ENCODE results near the gene ANKLE1. TPM values are rescaled to one million over a fixed set of nuclear protein-coding genes. Genes with fewer than 3 reads are reported as not detected.
A peak's percentile ranks its signal among the peaks of the same experiment; 100 is the strongest.

Gene ANKLE1
- total RNA-seq, 2 donors from 2014 or later: 5.8 to 8.9 TPM

DNA sequence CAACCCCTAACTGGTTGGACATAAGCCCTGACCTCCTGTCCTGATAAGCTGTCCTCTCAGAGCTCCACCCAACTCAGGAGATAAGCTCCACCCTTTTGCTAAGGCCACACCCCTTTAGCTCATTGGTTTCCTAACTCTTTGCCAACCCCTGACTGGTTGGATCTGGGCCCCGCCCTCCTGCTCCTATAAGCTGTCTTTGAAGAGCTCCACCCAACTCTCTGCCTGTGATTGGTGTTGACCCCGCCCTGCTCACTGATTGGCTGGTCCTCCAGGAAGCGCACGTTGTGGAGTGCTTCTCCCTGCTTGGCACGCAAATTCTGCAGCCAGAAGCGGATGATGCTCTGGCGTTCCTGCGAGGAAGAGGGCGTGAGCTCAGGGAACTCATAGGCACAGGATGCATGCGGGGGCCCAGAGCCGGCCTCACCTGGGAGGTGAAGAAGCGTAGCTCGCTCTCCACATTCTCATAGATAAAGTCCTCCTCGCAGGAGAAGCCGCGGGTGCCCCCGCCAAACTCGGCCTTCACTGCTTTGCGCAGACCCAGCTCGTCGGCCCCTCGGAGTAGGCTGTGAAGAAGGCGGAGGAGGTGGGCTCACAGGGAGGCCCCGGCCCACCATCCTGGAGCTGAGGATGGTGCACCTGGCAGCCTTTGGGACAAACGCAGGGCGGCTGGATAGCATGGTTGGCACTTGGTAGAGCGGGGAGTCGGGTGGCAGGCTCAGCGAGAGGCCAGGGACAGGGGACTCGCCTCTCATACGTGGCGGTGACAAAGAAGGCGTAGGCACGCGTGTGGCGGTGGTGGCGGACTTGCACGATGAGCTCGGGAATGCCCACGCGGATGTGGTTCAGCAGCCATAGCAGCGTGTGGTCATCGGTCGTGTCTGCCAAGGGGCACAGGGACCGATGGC, 51.2 kb downstream of the ANKLE1 start:
- H3K9me3 Mint-ChIP-seq: peaks cover 0 to 2% of the 10 kb centered on the region in 2 donors
- peaks cover 34% of the 10 kb centered on the region for H3K4me1 Mint-ChIP-seq (ENCODE audit: low read depth)
- DNase-seq (peak; percentile 61 to 67), ATAC-seq (replicated peaks in 1 of 2) (peak in 1 of 2 donors; percentile 1)
- H3K36me3 Mint-ChIP-seq (ENCODE audit: insufficient read depth in 2 of 2): peaks cover 0 to 5% of the 10 kb centered on the region in 2 donors
- H3K27me3 Mint-ChIP-seq (ENCODE audit: low read depth): peaks cover 13% of the 10 kb centered on the region
- H3K27ac Mint-ChIP-seq: no peak overlapping the region
- peak overlapping the region; percentile 45 to 57 for H3K4me3 Mint-ChIP-seq

DNA sequence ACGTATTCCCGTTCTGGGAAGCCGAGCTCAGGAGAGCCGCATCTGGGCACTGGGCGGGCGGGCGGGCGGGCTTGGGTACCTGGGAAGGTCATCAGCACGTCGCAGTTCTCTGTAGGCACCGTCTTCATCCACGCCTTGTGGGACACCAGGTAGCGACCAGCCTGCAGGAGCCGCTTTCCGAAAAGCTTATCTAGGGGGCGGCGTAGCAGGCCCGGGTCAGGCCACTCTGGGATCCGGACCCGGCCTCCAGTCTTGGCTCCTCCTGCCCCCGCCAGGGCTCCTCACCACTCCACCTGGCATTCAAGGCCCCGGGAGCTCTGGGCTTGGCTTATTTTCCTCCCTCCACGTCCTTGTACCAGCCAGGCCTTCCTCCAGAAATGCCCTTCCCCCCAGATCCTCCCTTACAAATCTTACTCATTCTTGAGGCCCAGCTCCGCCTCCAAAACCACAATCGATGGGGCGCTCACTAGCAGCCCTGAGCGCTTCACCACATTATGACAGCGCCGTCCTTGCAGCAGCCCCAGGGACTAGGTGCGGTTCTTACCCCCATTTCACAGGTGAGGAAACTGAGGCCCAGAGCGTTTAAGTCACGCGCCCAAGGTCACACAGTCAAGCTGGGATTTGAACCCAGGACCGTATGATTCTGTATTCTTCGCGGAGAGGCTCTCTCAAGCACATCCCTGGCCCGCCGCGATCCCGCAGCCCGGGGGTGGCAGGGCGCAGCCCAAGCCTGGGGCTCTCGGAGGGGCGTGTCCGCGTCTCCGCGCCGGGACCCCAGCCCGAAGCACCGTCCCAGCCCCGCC, 52.1 kb downstream of the ANKLE1 start:
- H3K36me3 Mint-ChIP-seq (ENCODE audit: insufficient read depth in 2 of 2): peaks cover 0 to 5% of the 10 kb centered on the region in 2 donors
- peaks cover 13% of the 10 kb centered on the region for H3K27me3 Mint-ChIP-seq (ENCODE audit: low read depth)
- H3K9me3 Mint-ChIP-seq: peaks cover 0 to 2% of the 10 kb centered on the region in 2 donors
- DNase-seq: peak; percentile 81 to 86
- peak overlapping the region; percentile 63 to 100 for H3K4me3 Mint-ChIP-seq
- peak; percentile 38 to 50 for ATAC-seq (replicated peaks in 1 of 2)
- H3K27ac Mint-ChIP-seq: no peak overlapping the region
- peaks cover 39% of the 10 kb centered on the region for H3K4me1 Mint-ChIP-seq (ENCODE audit: low read depth)

DNA sequence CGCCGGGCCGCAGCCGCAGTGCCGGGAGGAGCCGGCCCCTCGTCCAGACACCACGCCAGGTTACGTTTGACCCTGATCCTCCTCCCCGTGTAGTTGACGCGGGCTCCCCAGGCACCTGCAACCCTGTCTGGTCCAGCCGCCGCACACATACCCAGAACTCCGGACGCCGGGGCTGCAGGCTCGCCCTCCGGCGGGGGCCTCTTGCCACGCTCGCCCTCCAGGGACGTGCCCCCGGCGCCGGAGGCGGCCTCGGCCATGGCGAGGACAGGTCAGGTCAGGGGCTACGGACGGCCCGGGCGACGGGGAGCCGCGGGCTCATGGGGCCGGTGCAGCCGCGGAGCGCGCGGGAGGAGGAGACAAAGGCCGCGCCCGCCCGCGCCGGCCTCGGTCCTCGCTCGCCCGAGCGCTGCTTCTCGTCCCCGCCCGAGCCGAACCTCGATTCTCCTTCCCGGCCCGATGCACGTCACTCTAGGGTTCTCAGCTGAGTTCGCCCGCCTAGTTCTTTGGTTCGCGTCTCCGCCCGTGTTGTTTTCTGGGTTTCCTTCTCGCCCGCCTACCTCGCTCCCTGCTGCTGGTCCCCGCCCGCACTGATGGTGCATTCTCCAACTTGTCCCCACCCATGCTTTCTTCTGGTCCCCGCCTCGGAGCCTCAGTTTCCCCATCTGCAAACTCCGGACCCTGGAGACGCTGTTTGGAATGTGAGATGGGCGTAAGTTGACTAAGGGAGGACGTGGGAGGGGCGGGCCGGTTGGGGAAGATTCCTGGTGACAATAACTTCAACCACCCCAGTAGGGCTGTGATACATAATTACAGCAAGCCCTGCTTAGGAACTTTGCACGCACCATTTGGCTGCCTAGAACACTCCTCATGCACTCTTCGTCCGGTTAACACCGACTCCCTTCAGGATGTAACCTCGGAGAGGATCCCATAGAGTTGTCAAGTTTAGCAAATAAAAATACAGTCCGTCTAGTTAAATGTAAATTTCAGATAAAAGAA, 53.0 kb downstream of the ANKLE1 start, which contains the start of gene ANO8:
ANO8 (minus strand) TSS at position 442 of the 996 bp plus-strand sequence; CDS start at position 257, 185 bp downstream.
- Mint-ChIP-seq H3K9me3 (peaks cover 0 to 2% of the 10 kb centered on the region in 2 donors), H3K36me3 (ENCODE audit: insufficient read depth in 2 of 2) (peaks cover 0 to 5% of the 10 kb centered on the region in 2 donors), H3K4me1 (ENCODE audit: low read depth) (peaks cover 34% of the 10 kb centered on the region), H3K27ac (peak within 1 kb of the TSS; percentile 0), H3K4me3 (peak within 1 kb of the TSS; percentile 84 to 100), H3K27me3 (ENCODE audit: low read depth) (peaks cover 13% of the 10 kb centered on the region)
- DNase-seq: peak; percentile 95 to 98
- peak; percentile 63 for ATAC-seq (replicated peaks in 1 of 2)

DNA sequence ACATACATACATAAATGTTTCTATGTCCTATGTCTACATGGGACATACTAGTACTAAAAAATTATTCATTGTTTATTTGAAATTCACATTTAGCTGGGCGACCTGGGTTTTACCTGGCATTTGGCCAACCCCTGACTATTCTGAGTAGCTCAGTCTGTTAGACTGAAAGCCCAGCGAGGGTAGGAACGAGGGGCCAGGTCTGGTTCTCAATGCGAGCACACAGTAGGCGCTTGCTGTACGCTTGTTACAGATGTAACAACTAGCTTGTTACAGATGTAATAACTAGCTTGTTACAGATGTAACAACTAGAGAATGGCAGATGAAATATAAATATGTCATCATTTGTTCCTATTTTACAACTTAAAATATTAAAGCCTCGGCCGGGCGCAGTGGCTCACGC, 53.9 kb downstream of the ANKLE1 start:
- Mint-ChIP-seq H3K9me3 (peaks cover 0 to 2% of the 10 kb centered on the region in 2 donors), H3K36me3 (ENCODE audit: insufficient read depth in 2 of 2) (peaks cover 0 to 5% of the 10 kb centered on the region in 2 donors), H3K27ac (no peak overlapping the region), H3K27me3 (ENCODE audit: low read depth) (peaks cover 4% of the 10 kb centered on the region), H3K4me3 (peak overlapping the region; percentile 90 to 100), H3K4me1 (ENCODE audit: low read depth) (peaks cover 34% of the 10 kb centered on the region)
- no peak for DNase-seq
- ATAC-seq (replicated peaks in 1 of 2): no peak

Other genes starting within 250 kb of the ANKLE1 start
- 10 to 100 TPM; 37.3 to 45.6 TPM for gene HAUS8, start 206.4 kb upstream of the ANKLE1 start, total RNA-seq
- 100 to 1,000 TPM; 106 to 135 TPM for gene MYO9B, start 206.1 kb upstream of the ANKLE1 start, total RNA-seq
- 10 to 100 TPM; 27.2 to 32.8 TPM for gene USE1, start 66.5 kb upstream of the ANKLE1 start, total RNA-seq
- gene OCEL1, start 55.7 kb upstream of the ANKLE1 start, total RNA-seq: 10 to 100 TPM; 19.3 to 19.4 TPM
- gene NR2F6, start 36.0 kb upstream of the ANKLE1 start, total RNA-seq: 1 to 10 TPM; 4.7 to 6.4 TPM
- gene USHBP1, start 17.2 kb upstream of the ANKLE1 start, total RNA-seq: under 1 TPM; 0.19 to 0.46 TPM
- 10 to 100 TPM; 86.6 to 96.1 TPM for gene BABAM1, start 14.5 kb upstream of the ANKLE1 start, total RNA-seq
- gene ABHD8, start 21.5 kb downstream of the ANKLE1 start, total RNA-seq: 10 to 100 TPM; 16.1 to 16.6 TPM
- 10 to 100 TPM; 75.0 to 75.8 TPM for gene MRPL34, start 24.0 kb downstream of the ANKLE1 start, total RNA-seq
- gene DDA1, start 27.7 kb downstream of the ANKLE1 start, total RNA-seq: 10 to 100 TPM; 29.6 to 40.2 TPM
- gene ANO8, start 53.0 kb downstream of the ANKLE1 start, total RNA-seq: 10 to 100 TPM; 11.1 to 13.7 TPM
- gene GTPBP3, start 55.7 kb downstream of the ANKLE1 start, total RNA-seq: 10 to 100 TPM; 26.0 to 39.1 TPM
- gene PLVAP, start 95.4 kb downstream of the ANKLE1 start, total RNA-seq: not detected
- gene CCDC194, start 112.3 kb downstream of the ANKLE1 start, total RNA-seq: 1 to 10 TPM; 2.2 to 2.8 TPM
- gene BST2, start 123.7 kb downstream of the ANKLE1 start, total RNA-seq: 10 to 100 TPM; 40.9 to 75.0 TPM
- 10 to 100 TPM; 32.4 to 38.4 TPM for gene MVB12A, start 138.1 kb downstream of the ANKLE1 start, total RNA-seq
- gene TMEM221, start 166.8 kb downstream of the ANKLE1 start, total RNA-seq: not detected
- gene NXNL1, start 179.0 kb downstream of the ANKLE1 start, total RNA-seq: not detected
- 1 to 10 TPM; 3.5 to 4.4 TPM for gene SLC27A1, start 188.6 kb downstream of the ANKLE1 start, total RNA-seq
- 10 to 100 TPM; 56.5 to 63.6 TPM for gene PGLS, start 229.7 kb downstream of the ANKLE1 start, total RNA-seq